ENCODE data around the gene PIP4P1. TPM values are rescaled to one million over a fixed set of nuclear protein-coding genes. Genes with fewer than 3 reads are reported as not detected.
A peak's percentile ranks its signal among the peaks of the same experiment; 100 is the strongest.
"Not testable (repeated sequence)": the region's sequence is repeated elsewhere in the genome, so short reads cannot be mapped to it uniquely, and the experiment has no call there.

PIP4P1 gene
- total RNA-seq, 1 donor from 2014 or later, result 22.2 TPM

GRCh38 chr14:20477211-20477876, 16.1 kb upstream of the PIP4P1 start:
- DNase-seq (ENCODE audit: low read depth), result peak; percentile 13

- no peak for DNase-seq (ENCODE audit: low read depth)
Measured at GRCh38 chr14:20476776-20477175, 15.5 kb upstream of the PIP4P1 start.

- DNase-seq (ENCODE audit: low read depth), result no peak
Measured at GRCh38 chr14:20472536-20473169, 11.4 kb upstream of the PIP4P1 start.

GRCh38 chr14:20470603-20470901, 9.3 kb upstream of the PIP4P1 start:
- DNase-seq (ENCODE audit: low read depth), result no peak

- DNase-seq (ENCODE audit: low read depth), result peak; percentile 47
Measured at GRCh38 chr14:20469890-20470602, 8.8 kb upstream of the PIP4P1 start.

GRCh38 chr14:20469242-20469889, 8.1 kb upstream of the PIP4P1 start, which contains the start of gene PNP:
Gene PNP (plus strand): TSS chr14:20469406. CDS start chr14:20469525, 119 bp downstream.
- DNase-seq (ENCODE audit: low read depth), result peak; percentile 83

GRCh38 chr14:20468764-20469241, 7.6 kb upstream of the PIP4P1 start:
- no peak for DNase-seq (ENCODE audit: low read depth)

GRCh38 chr14:20460458-20461224, 593 bp downstream of the PIP4P1 start:
- DNase-seq (ENCODE audit: low read depth), result no peak

- DNase-seq (ENCODE audit: low read depth), result no peak
Measured at GRCh38 chr14:20458031-20458789, 3.0 kb downstream of the PIP4P1 start.

GRCh38 chr14:20456971-20457370, 4.3 kb downstream of the PIP4P1 start:
- no peak for DNase-seq (ENCODE audit: low read depth)

- no peak for DNase-seq (ENCODE audit: low read depth)
Measured at GRCh38 chr14:20455355-20456300, 5.6 kb downstream of the PIP4P1 start.

- DNase-seq (ENCODE audit: low read depth), result peak; percentile 100
Measured at GRCh38 chr14:20454516-20455354, 6.5 kb downstream of the PIP4P1 start, which contains the start of the genes APEX1 and OSGEP. Gene APEX1 (plus strand): TSS chr14:20455226. CDS start chr14:20455646, 420 bp downstream. Gene OSGEP (minus strand): TSS chr14:20454812. CDS start chr14:20454683, 129 bp downstream.

GRCh38 chr14:20452831-20453230, 8.4 kb downstream of the PIP4P1 start:
- DNase-seq (ENCODE audit: low read depth), result not testable (repeated sequence)

GRCh38 chr14:20446889-20447288, 14.3 kb downstream of the PIP4P1 start:
- no peak for DNase-seq (ENCODE audit: low read depth)

- DNase-seq (ENCODE audit: low read depth), result not testable (repeated sequence)
Measured at GRCh38 chr14:20443650-20444049, 17.6 kb downstream of the PIP4P1 start.

GRCh38 chr14:20441461-20441860, 19.8 kb downstream of the PIP4P1 start:
- DNase-seq (ENCODE audit: low read depth), result peak; percentile 36

GRCh38 chr14:20440882-20441281, 20.4 kb downstream of the PIP4P1 start:
- no peak for DNase-seq (ENCODE audit: low read depth)

- no peak for DNase-seq (ENCODE audit: low read depth)
Measured at GRCh38 chr14:20440465-20440864, 20.8 kb downstream of the PIP4P1 start.
